PFSK-1 (cell line): ENCODE results near the gene SSH2.

Experiments
- FOXP2 ChIP-seq: optimal IDR thresholded peaks from 2 replicates; pipeline ENCODE3; 2011; ENCODE audit warnings: borderline replicate concordance, control low read depth, inconsistent platforms; ENCODE audit not compliant: insufficient read depth; ENCODE audit errors: extremely low read length, extremely low read depth
- POLR2AphosphoS5 ChIP-seq: IDR thresholded peaks from 2 replicates; pipeline ENCODE4 v1.6.1; 2012; ENCODE audit warnings: low read depth, mild to moderate bottlenecking, control low read depth, low read length, moderate library complexity
- SIN3A ChIP-seq: IDR thresholded peaks from 2 replicates; pipeline ENCODE4 v1.6.1; 2012; ENCODE audit warnings: mild to moderate bottlenecking, low read length, moderate library complexity, borderline replicate concordance; ENCODE audit not compliant: insufficient read depth
- TAF1 ChIP-seq: IDR thresholded peaks from 2 replicates; pipeline ENCODE4 v1.6.1; 2012; ENCODE audit warnings: low read length, control low read depth, borderline replicate concordance; ENCODE audit not compliant: insufficient read depth
- TF ChIP-seq, protein P1 (sequence below), 2 experiments: IDR thresholded peaks; 2 replicates each; pipeline versions ENCODE4 v1.6.1 to v1.8.0; 2011 to 2012; ENCODE audit warnings: low read depth in 2 of 2, low read length in 2 of 2, control low read depth in 1 of 2, inconsistent platforms in 1 of 2, mild to moderate bottlenecking in 1 of 2, moderate library complexity in 1 of 2; ENCODE audit not compliant: insufficient read depth in 1 of 2

Gene SSH2

DNA sequence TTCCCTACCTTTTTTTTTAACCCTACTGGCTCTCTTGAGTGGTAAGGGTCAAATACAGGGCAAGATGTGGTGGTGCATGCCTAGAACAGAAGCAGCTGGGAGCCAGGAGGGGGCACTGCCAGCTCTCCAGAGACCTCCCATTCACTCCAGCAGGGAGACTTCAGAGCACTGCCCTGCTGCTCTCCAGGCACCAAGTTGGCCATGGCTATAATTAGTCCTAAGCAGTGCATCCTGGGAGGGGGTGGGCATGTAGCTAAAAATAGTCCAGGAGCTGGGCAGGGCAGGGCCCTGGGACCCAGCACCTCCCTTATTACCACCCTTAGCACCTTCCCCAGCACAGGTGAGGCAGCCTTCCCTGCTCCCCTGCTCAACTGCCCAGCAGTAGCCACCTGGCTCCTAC lies 310.8 kb downstream of the SSH2 start:
- no peak for TF ChIP-seq POLR2AphosphoS5
- TF ChIP-seq, protein P1, sequence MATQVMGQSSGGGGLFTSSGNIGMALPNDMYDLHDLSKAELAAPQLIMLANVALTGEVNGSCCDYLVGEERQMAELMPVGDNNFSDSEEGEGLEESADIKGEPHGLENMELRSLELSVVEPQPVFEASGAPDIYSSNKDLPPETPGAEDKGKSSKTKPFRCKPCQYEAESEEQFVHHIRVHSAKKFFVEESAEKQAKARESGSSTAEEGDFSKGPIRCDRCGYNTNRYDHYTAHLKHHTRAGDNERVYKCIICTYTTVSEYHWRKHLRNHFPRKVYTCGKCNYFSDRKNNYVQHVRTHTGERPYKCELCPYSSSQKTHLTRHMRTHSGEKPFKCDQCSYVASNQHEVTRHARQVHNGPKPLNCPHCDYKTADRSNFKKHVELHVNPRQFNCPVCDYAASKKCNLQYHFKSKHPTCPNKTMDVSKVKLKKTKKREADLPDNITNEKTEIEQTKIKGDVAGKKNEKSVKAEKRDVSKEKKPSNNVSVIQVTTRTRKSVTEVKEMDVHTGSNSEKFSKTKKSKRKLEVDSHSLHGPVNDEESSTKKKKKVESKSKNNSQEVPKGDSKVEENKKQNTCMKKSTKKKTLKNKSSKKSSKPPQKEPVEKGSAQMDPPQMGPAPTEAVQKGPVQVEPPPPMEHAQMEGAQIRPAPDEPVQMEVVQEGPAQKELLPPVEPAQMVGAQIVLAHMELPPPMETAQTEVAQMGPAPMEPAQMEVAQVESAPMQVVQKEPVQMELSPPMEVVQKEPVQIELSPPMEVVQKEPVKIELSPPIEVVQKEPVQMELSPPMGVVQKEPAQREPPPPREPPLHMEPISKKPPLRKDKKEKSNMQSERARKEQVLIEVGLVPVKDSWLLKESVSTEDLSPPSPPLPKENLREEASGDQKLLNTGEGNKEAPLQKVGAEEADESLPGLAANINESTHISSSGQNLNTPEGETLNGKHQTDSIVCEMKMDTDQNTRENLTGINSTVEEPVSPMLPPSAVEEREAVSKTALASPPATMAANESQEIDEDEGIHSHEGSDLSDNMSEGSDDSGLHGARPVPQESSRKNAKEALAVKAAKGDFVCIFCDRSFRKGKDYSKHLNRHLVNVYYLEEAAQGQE (IDR thresholded peaks at IDR 0.05; ENCODE audit: insufficient read depth in 1 of 2, low read depth in 2 of 2, low read length in 2 of 2) = no peak
- no peak for TF ChIP-seq SIN3A
- TF ChIP-seq TAF1 = no peak

DNA sequence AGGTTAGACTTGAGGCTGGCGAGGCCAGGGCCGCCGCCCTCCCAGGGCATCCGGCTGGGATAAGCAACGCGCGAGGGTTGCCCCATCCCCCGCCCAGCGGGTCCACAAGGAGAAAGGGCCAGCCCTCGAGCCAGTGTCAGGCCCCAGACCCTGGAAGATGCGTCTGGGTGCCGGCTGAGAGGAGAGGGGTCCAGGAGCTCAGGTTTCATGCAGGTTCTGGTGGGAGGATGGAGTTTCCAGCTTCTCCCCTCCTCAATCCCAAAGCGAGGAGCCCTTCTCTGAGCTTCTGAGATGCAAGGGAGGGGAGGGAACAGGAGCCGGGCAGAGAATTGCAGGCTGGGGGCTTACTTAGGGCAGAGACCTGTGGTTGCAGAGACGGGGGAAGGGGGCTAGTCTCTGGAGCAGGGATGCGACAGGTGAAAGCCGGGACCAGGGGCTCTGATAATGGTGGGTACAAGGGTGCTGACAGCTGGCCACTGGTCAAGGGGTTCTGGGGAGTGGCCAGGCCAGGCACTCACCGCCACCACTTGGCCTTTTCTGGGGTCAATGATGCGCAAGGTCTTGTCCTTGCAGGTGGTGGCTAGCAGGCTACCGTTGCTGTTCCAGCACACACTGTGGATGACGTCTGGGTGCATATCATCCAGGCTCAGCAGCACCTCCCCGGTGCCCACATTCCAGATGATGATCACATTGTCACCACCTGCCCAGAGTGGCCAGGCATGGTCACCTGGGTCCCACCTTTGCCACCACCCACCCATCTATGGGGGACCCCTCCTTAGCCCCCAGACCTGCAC lies 311.6 kb downstream of the SSH2 start:
- no peak for TF ChIP-seq POLR2AphosphoS5
- TF ChIP-seq, protein P1 (IDR thresholded peaks at IDR 0.05; ENCODE audit: insufficient read depth in 1 of 2, low read depth in 2 of 2, low read length in 2 of 2) = no peak
- no peak for TF ChIP-seq TAF1
- TF ChIP-seq SIN3A = no peak
- TF ChIP-seq FOXP2 = no peak

DNA sequence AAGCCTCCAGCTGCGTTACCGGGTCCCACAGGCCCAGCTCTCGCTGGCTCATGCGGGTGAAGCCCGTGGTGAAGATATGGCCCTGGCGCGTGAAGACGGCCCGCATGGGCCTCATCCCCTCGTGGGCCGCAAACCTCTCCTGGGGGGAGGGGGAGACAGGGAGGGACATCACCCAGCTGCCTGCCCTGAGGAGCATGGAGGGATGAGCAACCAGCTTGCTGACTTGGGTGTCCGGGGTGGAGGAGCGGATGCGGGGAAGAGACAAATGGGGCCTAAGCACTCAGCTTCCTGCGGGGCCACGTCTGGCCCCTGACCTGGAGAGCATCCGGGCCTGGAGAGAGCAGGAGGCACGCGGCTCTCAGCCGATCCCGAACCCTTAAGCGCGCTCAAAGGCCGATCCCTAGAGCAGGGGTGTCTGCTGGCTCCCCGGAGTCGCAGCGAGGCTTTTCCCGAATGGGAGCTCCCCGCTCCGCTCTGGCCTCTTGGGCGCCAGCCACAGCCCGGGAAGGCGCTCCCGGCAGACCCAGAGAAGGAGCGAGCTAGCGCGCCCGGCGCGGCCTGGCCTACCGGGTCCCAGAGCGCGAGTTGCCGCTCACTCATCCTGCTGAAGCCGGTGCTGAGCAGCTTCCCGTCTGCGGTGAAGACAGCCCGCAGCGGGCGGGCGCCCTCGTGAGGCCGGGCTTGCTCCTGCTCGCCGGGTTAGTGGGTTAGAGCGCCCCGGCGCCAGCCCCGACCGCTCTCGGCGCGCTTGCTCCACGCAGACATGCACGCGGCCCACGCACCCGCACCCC lies 312.4 kb downstream of the SSH2 start:
- TF ChIP-seq, protein P1 (IDR thresholded peaks at IDR 0.05; ENCODE audit: insufficient read depth in 1 of 2, low read depth in 2 of 2, low read length in 2 of 2) = no peak
- TF ChIP-seq TAF1 (no peak), SIN3A (no peak), POLR2AphosphoS5 (no peak), FOXP2 (no peak)

DNA sequence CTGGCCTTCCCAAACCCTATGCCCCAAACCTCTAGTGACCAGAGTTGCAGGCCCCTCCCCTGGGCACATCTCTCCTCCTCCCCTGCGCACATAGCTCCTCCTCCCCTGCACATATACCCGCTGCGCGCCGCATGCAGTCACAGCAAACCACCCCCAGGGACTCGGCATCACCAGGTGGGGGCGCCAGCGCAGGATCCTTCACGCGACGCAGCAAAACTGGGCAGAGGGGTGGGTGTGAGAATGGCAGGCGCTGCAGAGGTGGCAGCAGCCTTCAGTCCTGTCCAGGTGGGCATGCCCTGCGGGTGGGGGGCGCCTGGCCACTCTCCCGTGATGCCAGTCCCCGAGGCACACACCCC lies 312.9 kb downstream of the SSH2 start:
- TF ChIP-seq SIN3A (no peak), POLR2AphosphoS5 (no peak)

DNA sequence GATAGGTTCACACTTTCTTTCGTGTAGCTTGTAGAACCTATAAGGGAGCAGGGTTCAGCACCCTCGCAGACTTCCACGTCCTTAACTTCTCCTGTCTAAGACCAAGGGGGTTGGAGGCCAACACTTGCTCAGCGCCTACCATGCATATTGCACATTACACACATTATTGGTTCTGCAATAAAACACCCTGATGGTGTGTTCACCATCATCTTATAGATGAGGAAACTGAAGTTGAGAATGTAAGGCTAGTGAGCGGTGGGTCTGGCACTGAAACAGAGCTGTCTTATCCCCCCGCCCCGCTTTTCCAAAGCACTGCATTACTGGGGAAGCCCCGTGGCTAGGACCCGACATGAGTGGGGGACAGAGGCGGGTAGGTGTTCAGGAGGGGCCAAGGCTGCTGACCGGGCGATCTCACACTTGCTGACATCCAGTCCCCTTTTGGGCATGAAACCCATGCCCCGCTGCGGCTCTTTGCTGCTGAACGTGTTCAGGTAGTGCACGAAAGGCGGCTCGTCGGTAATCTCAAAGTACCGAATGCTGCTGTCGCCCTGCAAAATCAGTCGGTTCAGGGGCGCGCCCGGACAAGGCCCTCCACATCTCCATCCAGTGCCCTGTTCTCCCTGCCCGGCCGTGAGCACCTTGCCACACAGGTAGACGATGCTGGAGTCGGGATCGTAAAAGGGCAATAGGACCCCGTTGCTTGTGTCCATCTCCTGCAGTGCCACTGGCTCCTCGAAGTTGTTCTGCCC lies 313.6 kb downstream of the SSH2 start:
- TF ChIP-seq TAF1 = no peak
